ENCODE measurements around the gene SLC25A13. TPM values are rescaled to one million over a fixed set of nuclear protein-coding genes. Genes with fewer than 3 reads are reported as not detected.

SLC25A13 gene
- total RNA-seq, 4 donors from 2014 or later = 23.5 to 36.6 (median 27.5) TPM

- TF ChIP-seq, protein P1, sequence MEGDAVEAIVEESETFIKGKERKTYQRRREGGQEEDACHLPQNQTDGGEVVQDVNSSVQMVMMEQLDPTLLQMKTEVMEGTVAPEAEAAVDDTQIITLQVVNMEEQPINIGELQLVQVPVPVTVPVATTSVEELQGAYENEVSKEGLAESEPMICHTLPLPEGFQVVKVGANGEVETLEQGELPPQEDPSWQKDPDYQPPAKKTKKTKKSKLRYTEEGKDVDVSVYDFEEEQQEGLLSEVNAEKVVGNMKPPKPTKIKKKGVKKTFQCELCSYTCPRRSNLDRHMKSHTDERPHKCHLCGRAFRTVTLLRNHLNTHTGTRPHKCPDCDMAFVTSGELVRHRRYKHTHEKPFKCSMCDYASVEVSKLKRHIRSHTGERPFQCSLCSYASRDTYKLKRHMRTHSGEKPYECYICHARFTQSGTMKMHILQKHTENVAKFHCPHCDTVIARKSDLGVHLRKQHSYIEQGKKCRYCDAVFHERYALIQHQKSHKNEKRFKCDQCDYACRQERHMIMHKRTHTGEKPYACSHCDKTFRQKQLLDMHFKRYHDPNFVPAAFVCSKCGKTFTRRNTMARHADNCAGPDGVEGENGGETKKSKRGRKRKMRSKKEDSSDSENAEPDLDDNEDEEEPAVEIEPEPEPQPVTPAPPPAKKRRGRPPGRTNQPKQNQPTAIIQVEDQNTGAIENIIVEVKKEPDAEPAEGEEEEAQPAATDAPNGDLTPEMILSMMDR (IDR thresholded peaks at IDR 0.05; ENCODE audit: low read depth) = no peak
These were observed 143.3 kb downstream of the SLC25A13 start for GRCh38 chr7:96178581-96178980.

DNA sequence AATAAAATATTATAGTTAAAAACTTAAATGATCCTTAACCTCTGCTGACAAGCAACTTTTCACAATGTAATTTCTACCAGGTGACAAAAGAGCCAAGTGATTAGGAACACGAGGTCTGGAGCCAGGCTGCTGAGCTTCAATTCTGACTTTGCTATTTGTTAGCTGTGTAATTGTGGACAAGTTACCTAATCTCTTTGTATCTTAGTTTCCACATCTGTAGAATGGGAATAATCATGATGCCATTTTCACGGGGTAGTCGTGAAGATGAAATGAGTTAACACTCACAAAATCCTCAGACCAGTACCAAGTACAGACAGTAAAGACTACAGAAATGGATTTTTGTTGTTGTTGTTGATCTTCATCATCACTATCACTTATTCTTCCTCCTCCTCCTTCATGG, 144.5 kb downstream of the SLC25A13 start:
- TF ChIP-seq, protein P1 (IDR thresholded peaks at IDR 0.05; ENCODE audit: low read depth) = no peak

DNA sequence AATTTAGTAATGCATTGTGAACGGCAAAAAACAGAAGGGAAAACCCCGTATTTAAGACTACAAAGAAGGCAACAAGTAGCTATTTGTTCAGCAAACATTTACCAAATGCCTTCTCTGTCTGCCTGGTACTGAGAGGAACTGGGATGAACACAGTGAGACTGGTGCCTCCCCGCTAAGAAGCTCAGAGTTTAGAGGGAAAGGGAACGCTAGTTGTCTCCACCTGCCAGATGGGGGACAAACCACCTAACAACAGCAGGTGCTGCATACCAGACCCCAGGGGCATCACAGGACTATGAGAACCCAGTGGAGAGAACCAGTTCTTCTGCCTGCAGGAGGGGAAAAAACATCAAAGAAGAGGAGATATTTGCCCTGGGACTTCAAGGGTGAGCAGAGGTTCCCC, 147.1 kb downstream of the SLC25A13 start:
- TF ChIP-seq, protein P1 (IDR thresholded peaks at IDR 0.05; ENCODE audit: low read depth) = no peak

DNA sequence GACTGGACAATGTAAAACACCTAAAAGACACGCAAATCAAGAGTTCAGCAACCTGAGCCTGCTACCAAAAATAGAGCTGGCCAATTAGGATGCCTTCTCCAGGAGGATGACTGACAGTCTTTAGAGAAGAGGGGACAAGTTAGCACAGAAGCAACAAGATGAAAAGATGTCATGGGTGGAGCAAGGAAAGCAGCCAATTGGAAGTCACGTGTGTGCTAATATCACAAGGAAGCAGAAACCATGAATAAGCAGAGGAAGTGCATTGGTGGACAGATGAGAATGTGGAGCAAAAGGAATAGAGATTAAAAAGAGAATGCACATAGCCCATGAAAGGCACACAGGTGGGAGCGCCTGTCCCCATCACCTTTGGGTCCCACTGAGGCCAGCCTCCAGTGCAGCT, 148.1 kb downstream of the SLC25A13 start:
- TF ChIP-seq, protein P1 (IDR thresholded peaks at IDR 0.05; ENCODE audit: low read depth) = no peak

GRCh38 chr7:96169439-96169838, 152.5 kb downstream of the SLC25A13 start:
- TF ChIP-seq, protein P1 (IDR thresholded peaks at IDR 0.05; ENCODE audit: low read depth) = no peak

DNA sequence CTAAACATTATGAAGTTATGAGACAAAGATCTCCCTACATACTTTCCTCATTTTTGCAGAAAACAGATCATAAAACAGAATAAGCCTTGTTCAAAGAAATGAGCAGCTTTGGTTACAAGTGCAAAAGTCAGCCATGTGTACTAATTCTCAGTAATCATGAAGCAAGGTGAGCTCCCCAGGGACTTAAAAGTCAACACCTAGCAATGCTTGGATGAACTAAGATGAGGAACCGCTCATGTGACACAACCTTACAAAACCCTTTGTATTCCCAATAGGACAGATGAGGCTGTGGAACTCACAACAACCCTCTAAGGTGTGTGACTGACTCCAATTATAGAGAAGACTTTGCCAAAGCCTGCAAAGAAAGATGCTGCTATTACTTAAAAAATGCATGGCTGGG, 154.5 kb downstream of the SLC25A13 start:
- TF ChIP-seq, protein P1 (IDR thresholded peaks at IDR 0.05; ENCODE audit: low read depth) = no peak

GRCh38 chr7:96161897-96162296, 160.0 kb downstream of the SLC25A13 start:
- TF ChIP-seq, protein P1 (IDR thresholded peaks at IDR 0.05; ENCODE audit: low read depth) = no peak

All from subcutaneous adipose tissue (tissue), 4 donors.